GM18526 (cell line): ENCODE data around the gene SDR9C7.

Experiments
- POLR2A ChIP-seq: IDR thresholded peaks from 3 replicates; pipeline ENCODE4 v1.6.1; 2011; ENCODE audit not compliant: insufficient read length; ENCODE audit errors: extremely low read depth

Gene SDR9C7

DNA sequence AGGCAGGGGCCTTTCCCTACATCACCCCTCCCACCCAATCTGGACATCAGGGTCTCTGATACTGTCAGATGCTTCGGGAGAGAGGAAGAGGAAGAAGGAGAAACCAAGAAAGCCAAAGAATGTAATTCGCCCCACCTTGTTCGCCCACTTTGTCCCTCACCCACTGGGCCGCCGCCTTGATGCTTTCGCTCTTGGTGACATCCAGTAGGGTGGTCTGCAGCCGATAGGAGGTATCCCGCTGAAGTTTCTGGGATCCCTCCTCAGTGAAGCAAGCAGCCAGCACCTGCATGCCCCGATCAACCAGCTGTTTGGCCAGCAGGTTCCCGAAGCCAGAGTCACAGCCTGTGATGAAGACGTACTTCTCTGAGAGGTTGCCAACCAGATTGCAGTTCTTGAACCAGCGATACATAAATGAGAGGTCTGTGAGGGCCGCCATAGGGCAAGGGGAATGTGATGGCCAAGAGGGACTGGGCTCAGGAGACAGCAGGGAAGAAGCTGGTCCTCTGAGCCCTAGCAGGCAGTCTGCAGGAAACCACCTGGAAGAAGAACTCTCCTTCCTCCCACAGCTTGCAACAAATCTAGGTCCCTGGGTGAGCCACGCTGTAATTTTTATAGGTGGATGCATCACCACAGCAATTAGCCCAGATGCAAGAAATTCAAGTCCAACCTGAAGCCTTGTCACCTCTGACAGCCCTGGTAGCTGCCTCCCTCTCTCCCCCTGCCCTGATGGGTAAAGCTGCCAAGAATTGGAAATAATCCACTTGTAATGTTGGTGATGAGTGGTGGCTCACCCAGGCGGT lies at the start of gene SDR9C7:
Gene SDR9C7 (minus strand): TSS at position 583 of the 800 bp plus-strand sequence. CDS start 147 bp downstream, at position 436.
- TF ChIP-seq POLR2A: no peak

DNA sequence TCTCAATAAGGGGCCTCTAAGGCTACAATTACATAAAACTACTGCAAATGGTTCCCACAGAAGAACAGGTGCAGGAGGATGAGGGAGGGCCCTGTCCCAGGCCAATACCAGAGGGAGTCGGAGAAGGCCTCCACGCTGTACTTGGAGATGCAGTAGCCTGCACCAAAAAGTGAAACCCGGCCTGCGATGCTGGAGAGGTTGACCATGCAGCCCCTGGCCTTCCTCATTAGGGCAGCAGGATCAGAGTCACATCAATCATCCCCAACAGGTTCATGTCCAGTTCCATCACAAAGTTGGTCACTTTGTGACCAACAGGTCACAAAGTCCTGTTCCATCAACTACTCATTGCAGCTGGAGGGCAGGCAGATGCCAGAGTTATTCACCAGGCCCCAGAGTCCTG lies 49.2 kb upstream of the SDR9C7 start:
- TF ChIP-seq POLR2A: no peak

DNA sequence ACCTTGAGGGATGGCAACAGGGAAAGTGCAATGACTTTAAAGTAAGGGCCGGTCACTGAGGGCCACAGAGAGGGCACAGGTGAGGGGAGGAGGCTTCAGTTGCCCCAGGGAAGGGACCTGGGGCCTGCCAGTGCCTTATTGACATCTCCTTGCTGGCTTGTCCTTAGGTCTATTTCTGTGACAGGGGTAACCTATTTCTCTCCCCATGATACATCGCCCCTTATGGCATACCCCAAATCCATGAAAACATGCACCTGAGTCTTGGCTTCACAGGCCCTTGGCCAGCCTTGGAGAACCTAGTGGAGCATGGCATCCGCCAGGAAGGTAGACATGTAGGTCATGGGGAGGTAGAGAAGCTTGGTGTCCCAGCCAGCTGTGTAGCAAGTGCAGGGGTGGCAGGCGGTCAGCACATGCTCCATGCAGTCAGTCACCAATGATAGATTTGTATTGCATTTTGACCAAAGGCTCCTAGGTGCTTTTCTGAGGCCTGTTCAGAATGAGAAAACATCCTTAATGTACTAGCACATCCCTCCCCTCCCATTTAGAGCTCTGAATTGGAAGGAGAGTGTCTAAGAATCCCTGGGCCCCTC lies 46.8 kb upstream of the SDR9C7 start:
- no peak for TF ChIP-seq POLR2A

DNA sequence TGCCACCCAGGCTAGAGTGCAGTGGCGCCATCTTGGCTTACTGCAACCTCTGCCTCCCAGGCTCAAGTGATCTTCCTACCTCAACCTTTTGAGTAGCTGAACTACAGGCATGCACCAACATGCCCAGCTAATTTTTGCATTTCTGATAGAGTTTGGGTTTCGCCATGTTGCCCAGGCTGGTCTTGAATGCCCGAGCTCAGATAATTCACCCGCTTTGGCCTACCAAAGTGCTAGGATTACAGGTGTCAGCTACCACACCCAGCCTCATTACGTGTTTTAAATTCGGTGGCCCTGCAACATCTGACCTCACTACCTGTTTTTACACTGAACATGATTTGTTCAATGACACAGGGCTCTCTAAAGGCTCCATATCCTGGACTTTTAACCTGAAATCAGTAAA lies 46.1 kb upstream of the SDR9C7 start:
- TF ChIP-seq POLR2A: no peak

DNA sequence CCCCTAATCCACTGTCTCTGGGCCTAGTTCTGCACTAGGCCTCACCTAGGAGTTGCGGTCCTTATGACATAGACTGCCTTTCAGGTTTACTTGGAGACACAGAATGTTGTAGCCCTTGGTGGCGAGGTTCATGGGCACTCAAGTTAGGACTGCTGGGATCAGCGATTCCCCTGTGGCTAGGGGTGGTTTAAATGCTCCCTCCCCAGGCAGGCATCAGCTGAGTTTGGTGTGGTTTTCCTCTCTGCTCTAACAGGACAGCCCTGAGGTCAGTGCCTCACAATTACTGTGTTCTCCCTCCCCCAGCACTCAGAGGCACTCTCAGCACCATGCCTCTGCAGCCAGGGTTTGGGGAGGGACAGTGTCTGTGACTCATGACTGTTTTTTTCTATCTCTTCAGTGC lies 45.4 kb upstream of the SDR9C7 start:
- no peak for TF ChIP-seq POLR2A

DNA sequence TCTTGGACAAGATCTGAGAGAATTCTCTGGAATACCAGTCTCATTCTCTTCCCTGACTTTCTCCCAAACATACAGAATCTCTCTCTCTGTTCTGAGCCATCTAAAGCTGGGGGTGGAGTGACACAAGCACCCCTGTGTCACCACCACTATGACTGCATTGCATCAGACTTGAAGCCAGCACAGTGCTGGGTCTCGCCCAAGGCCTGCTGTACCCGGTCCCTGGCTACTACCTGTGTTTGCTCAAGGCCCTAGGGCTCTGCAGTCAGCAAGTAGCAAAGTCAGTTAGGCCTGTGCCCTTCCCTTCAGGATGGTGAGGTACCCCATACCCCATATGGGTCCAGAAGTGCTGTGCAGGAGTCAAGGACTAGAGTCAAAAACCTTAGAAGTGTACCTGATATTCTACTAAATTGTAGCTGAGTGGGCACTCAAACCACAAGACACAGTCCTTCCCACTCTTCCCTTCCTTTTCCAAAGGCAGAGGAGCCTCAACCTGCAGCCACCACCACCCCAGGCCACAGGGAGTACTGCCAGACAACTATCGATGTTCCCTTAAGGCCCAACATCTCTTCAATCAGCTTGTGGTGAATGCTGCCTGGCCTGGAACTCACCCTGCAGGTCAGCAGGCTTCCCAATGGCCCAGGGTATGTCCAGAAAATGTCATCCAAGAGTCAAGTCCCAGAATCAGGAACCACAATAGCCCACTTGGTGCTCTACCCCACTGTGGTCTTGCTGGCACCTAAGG lies 44.4 kb upstream of the SDR9C7 start:
- no peak for TF ChIP-seq POLR2A

DNA sequence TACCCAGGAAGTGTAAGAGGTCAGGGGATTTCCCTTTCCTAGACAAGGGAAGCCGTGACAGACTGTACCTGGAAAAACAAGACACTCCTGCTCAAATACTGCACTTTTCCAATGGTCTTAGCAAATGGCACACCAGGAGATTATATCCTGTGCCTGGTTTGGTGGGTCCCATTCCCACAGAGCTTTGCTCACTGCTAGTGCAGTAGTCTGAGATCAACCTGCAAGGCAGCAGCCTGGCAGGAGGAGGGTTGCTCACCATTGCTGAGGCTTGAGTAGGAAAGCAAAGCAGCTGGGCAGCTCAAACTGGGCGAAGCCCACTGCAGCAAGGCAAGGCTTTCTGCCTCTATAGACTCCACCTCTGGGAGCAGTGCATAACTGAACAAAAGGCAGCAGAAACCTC lies 24.2 kb upstream of the SDR9C7 start:
- TF ChIP-seq POLR2A: no peak

DNA sequence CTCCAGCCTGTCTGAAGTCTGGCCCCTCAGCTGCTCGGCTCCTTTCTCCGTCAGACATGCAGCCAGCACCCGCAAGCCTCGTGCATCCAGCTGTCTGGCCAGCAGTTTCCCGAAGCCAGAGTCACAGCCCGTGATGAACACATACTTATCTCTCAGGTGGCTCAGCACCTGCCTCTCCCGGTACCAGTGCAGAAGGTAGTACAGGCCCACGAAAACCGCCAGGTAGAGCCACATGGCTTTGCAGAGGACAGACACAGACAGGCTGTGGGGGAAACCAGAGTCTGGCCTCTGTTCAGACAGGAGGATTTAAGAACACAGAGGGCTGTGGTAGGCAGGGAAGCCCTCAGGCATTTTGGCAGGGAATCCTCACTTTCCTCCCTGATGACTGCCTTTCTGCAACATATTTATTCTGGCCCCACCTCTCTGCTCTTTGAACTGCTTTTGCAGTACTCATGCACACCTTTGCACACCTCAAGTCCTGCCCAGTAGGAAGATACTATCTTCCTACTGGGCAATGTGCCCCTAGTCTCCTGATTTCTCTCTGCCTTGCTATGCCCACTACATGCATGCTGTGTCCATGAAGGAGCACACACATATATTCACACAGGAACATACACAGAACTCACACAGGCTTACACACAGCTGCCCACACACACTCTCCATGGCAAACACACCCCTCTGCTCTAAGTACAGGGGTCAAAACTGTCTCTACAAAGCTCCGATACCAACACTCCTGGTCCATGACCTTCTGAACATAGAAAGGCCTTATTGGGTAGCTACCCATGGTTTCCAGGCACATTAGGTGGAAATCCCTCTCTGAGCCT lies 23.2 kb upstream of the SDR9C7 start, which contains the start of gene RDH16:
Gene RDH16 (minus strand): TSS at position 380 of the 824 bp plus-strand sequence. CDS start 146 bp downstream, at position 234.
- no peak for TF ChIP-seq POLR2A

DNA sequence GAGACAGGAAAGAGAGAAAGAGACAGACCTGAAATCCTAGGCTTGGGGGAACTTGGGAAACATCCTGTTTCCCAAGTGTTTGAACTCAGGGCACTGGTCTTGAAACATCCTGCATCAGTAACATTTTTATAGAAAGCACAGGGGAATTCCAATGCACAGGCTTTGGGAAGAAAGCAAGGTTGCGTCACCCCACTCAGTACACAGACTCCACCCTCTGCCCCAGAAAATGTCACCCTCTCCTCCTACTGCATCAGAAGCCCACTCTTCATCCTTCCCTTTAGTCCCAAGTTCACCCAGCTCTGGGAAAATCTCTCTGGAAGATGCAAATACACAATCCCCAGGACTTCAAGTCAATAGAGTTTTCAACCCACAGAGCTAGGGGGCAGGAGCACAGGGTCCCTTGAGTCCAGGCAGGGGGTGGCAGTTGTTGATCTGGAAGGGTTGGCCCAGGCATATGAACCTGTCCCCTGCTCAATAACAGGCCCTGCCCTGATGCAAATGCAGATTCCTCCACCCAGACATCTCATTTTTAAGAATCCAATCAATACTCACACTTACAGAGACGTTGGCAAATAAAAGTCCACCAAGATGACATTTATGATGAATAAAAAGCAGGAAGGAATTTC lies 21.5 kb upstream of the SDR9C7 start:
- TF ChIP-seq POLR2A: no peak

DNA sequence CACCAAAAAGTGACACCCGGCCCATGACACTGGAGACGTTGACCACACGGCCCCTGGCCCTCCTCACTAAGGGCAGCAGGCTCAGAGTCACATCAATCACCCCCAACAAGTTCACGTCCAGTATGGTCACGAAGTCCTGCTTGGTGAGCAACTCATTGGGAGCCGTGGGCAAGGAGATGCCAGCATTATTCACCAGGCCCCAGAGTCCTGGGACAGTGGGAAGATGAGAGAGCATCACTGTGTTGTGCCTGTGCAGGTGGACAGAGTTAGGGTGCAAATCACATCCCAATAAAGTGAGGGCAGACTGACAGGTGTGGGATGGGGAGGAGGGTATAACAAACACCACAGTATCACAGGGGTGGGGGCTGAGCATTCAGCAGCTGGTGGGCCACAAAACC lies 20.7 kb upstream of the SDR9C7 start:
- TF ChIP-seq POLR2A: no peak

DNA sequence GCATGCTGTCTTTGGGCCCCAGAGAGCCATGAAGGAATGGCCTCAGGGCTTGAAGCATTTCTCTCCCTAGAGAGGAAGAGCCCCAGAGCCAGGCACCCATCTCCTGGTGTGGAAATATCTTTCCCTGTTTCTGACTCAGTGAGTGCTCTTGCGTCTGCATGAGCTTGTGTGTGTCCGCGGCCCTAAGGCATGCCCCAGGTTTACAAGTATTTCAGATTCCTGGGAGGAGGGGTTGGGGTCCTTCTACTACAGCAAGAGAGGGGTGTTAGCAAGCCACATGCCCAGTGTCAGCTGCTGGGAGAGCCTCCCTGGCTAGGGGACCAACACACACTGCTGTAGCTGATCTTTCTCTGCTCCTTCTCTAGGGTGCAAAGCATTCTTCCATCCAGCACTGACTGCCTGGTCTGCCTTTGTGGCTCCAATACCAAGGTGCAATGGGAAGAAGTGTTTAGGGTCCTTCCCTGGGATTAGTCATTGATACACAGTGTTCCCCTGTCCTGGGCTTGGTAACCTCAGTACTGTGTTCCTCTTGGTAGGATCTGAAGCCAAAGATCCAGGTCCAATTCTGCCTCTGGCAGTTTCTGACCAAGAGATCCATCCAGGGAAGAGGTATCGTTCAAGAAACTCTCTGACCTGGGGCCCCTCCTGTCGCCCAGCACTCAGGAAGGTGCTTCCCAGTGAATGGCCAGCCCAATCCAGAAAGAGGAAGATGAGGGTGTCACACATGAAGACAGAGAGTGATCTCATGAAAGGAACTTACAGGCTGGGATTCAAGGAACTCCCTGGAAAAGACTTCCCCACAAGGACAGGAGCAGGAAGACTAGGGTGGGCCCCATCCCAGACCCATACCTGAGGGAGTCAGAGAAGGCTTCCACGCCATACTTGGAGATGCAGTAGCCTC lies 20.1 kb upstream of the SDR9C7 start:
- TF ChIP-seq POLR2A: no peak

DNA sequence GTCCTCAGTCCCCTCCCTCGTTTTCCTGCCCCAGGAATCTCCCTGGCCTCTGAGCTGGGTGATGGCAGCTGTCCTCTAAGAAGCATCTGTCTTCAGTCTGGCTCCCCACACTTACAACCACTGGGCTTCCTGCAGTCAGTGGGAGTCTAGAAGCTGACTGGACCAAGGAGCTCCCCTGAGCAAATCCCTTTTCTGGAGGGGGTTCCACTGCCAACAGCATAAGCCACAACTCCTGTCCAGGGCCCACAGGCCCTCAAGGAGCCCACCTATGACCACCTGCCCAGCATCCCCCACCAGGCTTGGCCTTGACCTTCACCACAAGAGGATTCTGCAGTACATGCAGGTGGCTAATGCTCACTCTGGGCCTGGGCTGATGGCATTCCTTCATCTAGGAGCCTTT lies 19.1 kb upstream of the SDR9C7 start:
- TF ChIP-seq POLR2A: no peak

DNA sequence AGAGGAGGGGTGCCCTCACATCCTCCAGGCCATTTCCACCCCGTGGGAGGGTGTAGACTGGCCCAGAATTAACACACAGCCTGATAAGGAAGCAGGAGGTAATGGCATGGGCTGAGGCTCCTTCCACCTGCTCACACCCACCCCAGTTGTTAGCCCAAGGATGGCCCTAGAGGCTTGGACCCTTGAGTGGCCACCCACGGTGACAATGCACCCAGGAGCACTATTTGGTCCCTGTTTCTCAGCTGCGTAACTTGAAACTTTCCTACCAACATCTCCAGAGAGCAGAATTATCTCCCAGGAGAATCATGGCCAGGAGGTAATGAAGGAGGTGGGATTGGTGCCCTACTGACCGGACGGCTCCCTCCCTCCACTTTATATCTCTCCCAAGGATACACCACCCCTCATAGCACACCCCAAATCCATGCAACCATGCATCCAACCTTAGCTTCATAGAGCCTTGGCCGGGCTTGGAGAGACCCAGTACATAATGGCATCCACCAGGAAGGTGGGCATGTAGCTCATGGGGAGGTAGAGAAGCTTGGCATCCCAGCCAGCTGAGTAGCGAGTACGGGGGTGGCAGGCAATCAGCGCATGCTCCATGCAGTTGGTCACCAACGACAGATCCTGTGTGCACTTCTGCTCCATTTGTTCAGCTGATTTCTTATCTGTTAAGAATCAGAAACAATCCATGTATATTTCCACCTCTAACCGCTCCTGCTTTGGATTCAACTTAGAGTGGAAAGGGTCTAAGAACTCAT lies 17.6 kb upstream of the SDR9C7 start:
- no peak for TF ChIP-seq POLR2A
